GM21367 (cell line): ENCODE measurements around the gene ACKR2.

Source experiments
- ATAC-seq: cut with Tn5 transposase; IDR thresholded peaks from one replicate; pipeline ENCODE4 v1.9.1; 2021; ENCODE audit not compliant: unreplicated experiment

Gene ACKR2

DNA sequence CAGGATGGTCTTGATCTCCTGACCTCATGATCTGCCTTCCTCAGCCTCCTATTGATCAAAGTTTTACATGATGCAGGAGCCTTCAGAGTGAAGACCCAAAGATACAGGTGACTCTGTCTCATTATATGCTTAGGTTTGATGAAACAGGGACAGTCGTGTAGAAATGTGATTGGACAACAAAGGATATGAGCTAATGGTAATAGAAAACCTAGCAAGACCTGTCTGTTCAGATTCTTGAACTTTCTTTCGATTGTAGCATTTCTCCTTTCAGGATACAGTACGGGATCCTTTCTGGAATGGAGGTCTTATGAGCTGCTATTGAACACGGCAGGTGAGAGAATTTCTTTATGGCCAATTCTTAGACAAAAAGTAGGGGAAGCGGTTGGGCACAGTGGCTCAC is at the start of gene ACKR2:
ACKR2 (plus strand) TSS at position 244 of the 400 bp plus-strand sequence. CDS start 55,058 bp downstream, outside the sequence.
- ATAC-seq, result no peak

DNA sequence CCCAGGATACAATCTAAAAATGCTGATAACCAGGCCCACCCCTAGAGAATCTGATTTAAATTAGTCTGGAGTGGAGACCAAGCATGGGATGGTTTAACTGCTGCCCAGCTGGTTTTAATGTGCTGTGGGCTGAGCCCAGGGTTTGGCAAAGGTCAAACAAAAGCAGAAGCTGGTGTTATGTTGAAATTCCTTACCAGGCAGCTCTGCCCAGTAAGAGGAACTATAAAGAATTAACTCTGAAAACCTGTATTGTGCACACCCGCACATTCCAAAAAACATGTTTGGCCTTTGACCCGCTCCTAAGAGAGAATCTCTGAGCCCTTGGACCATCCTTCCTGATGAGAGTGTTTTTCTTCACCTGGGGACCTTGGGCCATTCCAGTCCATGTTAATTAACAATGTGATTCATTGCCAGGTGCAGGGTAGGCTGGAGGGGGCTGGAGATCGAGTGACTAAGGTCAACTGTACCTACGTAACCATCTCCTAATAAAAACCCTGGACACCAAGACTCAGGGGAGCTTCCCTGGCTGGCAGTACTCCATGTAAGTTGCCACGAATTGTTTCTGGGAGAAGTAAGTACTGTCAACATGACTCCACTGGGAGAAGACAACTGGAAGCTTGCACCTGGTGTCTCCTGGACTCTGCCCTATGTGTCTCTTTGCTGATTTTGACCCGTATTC is 47.1 kb upstream of the ACKR2 start:
- no peak for ATAC-seq

GRCh38 chr3:42763021-42763420 is 46.2 kb upstream of the ACKR2 start:
- ATAC-seq, result no peak

GRCh38 chr3:42764115-42764514 is 45.1 kb upstream of the ACKR2 start:
- ATAC-seq, result no peak

GRCh38 chr3:42764561-42765295 is 44.5 kb upstream of the ACKR2 start:
- no peak for ATAC-seq

GRCh38 chr3:42769477-42770131 is 39.6 kb upstream of the ACKR2 start:
- ATAC-seq, result no peak

GRCh38 chr3:42771271-42771670 is 38.0 kb upstream of the ACKR2 start:
- no peak for ATAC-seq

DNA sequence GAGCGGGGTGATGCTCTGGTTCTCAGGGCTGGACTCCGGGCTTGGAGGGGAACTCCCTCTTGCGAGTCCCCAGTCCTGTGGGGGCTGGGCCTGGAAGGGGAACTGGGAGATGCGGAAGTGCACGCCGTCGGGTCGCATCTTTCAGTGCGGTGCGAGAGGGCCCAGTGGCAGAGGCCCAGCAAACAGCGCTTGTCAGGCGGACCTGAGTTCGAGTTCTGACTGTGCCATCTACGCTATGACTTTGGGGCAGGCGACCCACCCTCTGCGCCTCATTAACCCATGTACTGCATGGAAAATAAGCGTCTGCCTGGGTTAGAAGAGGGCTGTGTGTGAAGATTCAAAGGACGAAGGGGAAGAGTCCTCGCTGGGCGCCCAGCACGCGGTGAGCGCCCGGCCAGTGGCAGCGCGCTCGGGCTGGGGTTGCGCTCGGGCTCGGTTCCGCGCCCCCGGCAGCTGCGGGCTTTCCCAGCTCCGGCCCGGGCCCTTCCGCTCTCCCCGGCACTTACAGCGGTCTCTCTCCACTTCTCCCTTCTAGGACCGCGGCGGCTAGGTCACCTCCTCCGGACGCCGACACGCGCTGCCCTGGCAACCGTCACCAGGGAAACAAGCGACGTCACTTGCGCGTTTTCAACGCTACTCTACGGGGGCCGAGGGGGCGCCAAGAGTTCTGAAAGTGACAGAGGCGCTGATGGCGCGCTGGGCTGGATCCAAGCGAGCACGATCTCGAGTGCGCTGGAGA is 36.4 kb upstream of the ACKR2 start, which contains the start of gene CCDC13:
CCDC13 (minus strand) TSS at position 584 of the 739 bp plus-strand sequence. CDS start 14,908 bp downstream, outside the sequence.
- peak; percentile 97 for ATAC-seq

GRCh38 chr3:42773409-42773751 is 35.9 kb upstream of the ACKR2 start:
- ATAC-seq, result no peak

GRCh38 chr3:42778644-42779043 is 30.6 kb upstream of the ACKR2 start:
- ATAC-seq, result no peak

DNA sequence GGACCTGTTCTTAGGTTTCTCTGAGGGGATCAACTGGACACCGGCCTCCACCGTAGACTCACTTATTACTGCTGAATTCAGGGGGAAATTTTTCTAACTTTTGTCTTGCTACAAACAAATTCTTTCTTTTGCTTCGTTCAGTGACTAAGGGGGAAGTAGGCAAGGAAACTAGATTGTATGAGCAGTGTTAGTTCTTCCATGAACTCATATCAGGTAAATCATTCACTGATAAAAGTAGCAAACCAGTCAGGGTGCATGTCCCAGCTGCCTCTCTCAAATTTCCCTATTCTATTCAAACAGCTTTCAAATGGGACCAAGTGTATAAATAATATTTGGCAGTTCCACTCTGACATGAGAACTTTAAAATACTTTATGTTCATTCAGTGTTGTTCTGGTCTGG is 28.8 kb upstream of the ACKR2 start:
- ATAC-seq, result no peak

DNA sequence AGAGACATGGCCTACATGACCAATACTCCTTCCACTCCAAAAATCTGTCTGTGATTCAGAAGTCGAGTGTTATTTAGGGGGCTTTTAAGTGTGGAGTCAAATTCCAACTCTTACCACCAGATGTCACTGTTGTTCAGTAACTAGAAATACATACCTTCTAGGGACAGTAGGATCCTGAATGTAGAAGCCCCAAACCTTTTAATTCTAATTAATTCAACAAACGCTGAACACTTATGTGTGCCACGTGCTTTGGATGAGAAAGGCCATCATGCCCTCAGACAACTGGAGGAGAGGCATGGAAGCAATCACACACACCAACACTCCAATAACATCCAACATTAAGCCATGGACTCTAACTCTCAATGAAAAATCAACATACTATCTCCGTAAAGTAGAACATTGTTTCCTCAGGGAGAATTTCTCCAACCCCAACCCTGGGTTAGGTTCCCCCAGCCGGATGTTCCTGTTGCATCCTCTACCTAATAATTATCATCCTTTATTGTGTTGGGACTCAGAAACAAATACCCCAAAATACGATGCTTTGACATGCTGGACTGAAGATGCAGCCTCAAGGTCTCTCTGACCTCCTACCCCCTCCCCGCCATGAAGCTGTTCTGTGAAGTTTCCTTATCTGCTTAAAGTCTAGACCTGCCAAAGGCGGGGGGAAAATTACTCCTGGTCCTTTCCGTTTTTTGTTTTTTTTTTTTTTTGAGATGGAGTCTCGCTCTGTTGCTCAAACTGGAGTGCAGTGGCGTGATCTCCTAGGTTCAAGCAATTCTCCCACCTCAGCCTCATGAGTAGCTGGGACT is 28.1 kb upstream of the ACKR2 start:
- no peak for ATAC-seq

GRCh38 chr3:42786212-42786611 is 23.0 kb upstream of the ACKR2 start:
- no peak for ATAC-seq

- no peak for ATAC-seq
Measured at GRCh38 chr3:42786631-42787030, 22.6 kb upstream of the ACKR2 start.

DNA sequence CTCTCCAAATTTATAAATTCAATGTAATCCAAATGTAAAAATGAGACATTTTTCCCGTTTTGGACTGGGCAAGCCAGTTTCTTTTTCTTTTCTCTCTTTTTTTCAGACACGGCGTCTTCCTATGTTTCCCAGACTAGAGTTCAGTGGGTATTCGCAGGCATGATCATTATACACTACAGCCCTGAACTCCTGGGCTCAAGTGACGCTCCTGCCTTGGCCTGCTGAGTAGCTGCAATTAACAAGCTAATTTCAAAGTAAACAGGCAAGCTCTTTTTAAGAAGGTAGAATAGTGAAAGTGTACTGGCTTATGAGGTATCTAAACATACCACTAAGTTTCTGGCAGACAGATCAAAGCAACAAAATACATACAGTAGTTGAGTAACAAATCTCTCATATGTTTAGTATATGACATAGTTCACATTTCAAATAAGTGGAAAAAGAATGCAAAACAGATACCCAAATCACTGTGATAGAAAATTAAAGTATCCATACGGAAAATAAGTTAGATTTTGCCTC is 18.5 kb upstream of the ACKR2 start:
- no peak for ATAC-seq

DNA sequence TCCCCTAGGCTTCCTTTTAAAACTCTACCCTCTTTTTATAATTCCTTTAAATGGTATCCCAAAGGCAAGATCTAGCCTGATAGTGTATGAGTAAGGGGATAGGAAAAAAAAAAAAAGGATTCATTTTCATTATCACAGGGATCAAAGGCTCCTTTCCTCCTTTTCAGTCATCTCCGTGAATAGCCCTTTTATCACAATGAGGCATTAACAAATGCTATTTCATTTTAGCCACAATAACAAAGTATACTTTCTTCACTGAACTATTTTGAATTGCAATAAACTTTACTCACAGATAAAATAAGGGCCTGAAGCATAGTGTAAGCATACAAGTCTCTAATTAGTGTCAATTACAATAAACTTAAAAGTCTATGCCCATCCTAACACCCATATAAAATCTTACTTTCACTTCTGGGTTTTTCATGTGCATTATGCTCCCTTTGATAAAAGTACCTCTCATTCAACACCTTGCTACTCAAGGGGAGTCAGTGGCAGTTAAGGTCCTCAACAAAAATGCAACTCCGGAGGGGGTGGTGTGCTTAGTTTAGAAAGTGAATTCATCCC is 13.5 kb upstream of the ACKR2 start:
- ATAC-seq, result no peak

GRCh38 chr3:42796332-42796885 is 12.8 kb upstream of the ACKR2 start:
- no peak for ATAC-seq

DNA sequence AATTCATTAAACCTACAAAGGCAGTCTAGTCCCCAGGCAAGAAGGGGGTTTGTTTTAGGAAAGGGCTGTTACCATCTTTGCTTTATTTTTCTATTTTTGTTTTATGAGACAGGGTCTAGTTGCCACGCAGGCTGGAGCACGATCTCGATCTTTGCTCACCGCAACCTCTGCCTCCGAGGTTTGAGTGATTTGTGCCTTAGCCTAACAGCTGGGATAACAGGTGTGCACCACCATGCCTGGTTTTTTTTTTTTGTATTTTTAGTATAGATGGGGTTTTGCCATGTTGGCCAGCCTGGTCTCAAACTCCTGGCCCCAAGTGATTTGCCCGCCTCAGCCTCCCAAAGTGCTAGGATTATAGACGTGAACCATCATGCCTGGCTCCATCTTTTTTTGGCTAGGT is 9.9 kb upstream of the ACKR2 start:
- ATAC-seq, result no peak

DNA sequence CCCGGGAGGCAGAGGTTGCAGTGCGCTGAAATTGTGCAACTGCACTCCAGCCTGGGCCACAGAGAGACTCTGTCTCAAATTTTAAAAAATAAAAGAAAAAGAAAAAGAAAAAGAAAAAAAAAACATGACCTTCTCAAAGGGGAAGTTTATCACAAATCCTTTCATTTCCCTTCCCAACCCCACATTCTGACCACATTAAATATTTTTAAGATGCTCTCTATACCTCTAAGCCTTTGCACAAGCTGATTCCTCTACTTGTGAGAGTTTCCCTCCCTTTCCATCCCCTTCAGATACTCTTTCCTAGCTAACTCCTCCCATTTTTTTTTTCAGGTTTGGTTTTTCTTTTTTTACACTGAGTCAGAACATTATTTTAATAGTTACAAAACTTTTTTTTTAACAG is 9.0 kb upstream of the ACKR2 start:
- ATAC-seq, result no peak
